KOPT-K1 (cell line): ENCODE measurements around the gene PCCB.
"Not testable (repeated sequence)": the region's sequence is repeated elsewhere in the genome, so short reads cannot be mapped to it uniquely, and the experiment has no call there.

ENCODE experiments used
- H3K27ac ChIP-seq: fragments of 200-600 bp; sonication (generic); 2 replicates; pipeline ENCODE4 v1.5.1; 2016; ENCODE audit warnings: antibody characterized with exemption, mild to moderate bottlenecking, low read depth, low read length; ENCODE audit not compliant: poor library complexity, severe bottlenecking
- H3K36me3 ChIP-seq: fragments of 200-600 bp; sonication (generic); 2 replicates; pipeline ENCODE4 v1.5.1; 2017; ENCODE audit warnings: antibody characterized with exemption, mild to moderate bottlenecking, low read length, moderate library complexity; ENCODE audit not compliant: insufficient read depth
- H3K9me3 ChIP-seq: fragments of 200-600 bp; sonication (generic); 2 replicates; pipeline ENCODE4 v1.5.1; 2017; ENCODE audit warnings: antibody characterized with exemption, low read length, mild to moderate bottlenecking; ENCODE audit not compliant: insufficient read depth, poor library complexity, severe bottlenecking

The PCCB gene

GRCh38 chr3:136250059-136250902, at the start of gene PCCB:
Gene PCCB (plus strand): TSS chr3:136250340. CDS start chr3:136250376, 36 bp downstream.
- peak within 1 kb of the TSS; percentile 72 for H3K27ac ChIP-seq
- no peaks in the 10 kb centered on the region for H3K9me3 ChIP-seq
- peaks cover 5% of the 10 kb centered on the region; the same call in 1 of the 2 replicates for H3K36me3 ChIP-seq

- H3K36me3 ChIP-seq: no peaks in the 10 kb centered on the region
- no peaks in the 10 kb centered on the region for H3K9me3 ChIP-seq
- H3K27ac ChIP-seq: no peak overlapping the region
Observed at GRCh38 chr3:136207489-136208115, 42.5 kb upstream of the PCCB start.

DNA sequence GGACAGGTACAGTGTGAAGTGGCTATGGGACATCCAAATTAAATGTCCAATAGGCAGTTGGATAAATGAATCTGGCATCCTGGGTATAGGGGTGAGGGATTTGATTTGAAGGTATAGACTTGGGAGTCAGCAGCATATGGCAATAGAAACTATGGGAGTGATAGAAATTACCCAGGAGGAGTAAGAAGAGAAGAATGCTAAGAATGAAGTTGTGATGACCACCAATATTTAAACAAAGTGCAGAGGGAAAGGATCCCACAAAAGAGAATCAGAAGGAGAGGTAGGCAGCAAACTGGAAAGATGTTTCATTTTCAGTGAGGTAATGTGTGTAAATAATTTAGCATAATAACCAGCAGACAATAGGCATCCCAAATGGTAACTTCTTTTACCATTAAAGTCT, 40.2 kb upstream of the PCCB start:
- H3K27ac ChIP-seq: no peak overlapping the region
- H3K36me3 ChIP-seq: no peaks in the 10 kb centered on the region
- H3K9me3 ChIP-seq: no peaks in the 10 kb centered on the region

- no peaks in the 10 kb centered on the region for H3K36me3 ChIP-seq
- no peaks in the 10 kb centered on the region for H3K9me3 ChIP-seq
- no peak overlapping the region for H3K27ac ChIP-seq
Observed at GRCh38 chr3:136211547-136211946, 38.6 kb upstream of the PCCB start.

- not testable (repeated sequence) for H3K27ac ChIP-seq, H3K36me3 ChIP-seq, H3K9me3 ChIP-seq
Observed at GRCh38 chr3:136222746-136223145, 27.4 kb upstream of the PCCB start.

DNA sequence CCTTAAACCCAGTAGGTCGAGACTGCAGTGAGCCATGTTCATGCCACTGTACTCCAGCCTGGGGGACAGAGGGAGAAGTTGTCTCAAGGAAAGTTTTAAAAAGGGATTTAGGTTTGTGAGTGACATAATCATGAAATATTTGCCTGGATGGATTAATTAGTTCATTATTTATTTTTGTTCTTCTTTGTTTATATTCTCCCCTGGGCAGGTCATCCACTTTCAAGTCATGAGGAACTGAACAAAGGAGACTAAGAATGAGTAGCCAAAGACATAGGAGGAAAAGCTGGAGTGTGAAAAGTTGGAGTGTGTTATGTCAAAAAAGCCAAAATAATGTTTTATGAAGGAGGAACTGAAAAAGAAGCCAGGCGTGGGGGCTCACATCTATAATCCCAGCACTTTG, 17.7 kb upstream of the PCCB start:
- Histone ChIP-seq H3K36me3 (no peaks in the 10 kb centered on the region), H3K9me3 (no peaks in the 10 kb centered on the region), H3K27ac (no peak overlapping the region)

GRCh38 chr3:136235545-136235944, 14.6 kb upstream of the PCCB start:
- Histone ChIP-seq H3K27ac (no peak overlapping the region), H3K36me3 (no peaks in the 10 kb centered on the region), H3K9me3 (no peaks in the 10 kb centered on the region)

GRCh38 chr3:136236109-136236508, 14.0 kb upstream of the PCCB start:
- no peak overlapping the region for H3K27ac ChIP-seq
- H3K9me3 ChIP-seq: no peaks in the 10 kb centered on the region
- no peaks in the 10 kb centered on the region for H3K36me3 ChIP-seq

- H3K27ac ChIP-seq: no peak overlapping the region
- H3K36me3 ChIP-seq: no peaks in the 10 kb centered on the region
- H3K9me3 ChIP-seq: no peaks in the 10 kb centered on the region
Observed at GRCh38 chr3:136237103-136237502, 13.0 kb upstream of the PCCB start.

GRCh38 chr3:136237961-136238649, 12.0 kb upstream of the PCCB start:
- Histone ChIP-seq H3K36me3 (no peaks in the 10 kb centered on the region), H3K9me3 (no peaks in the 10 kb centered on the region), H3K27ac (no peak overlapping the region)

- no peak overlapping the region for H3K27ac ChIP-seq
- no peaks in the 10 kb centered on the region for H3K9me3 ChIP-seq
- no peaks in the 10 kb centered on the region for H3K36me3 ChIP-seq
Observed at GRCh38 chr3:136239094-136239493, 11.0 kb upstream of the PCCB start.

DNA sequence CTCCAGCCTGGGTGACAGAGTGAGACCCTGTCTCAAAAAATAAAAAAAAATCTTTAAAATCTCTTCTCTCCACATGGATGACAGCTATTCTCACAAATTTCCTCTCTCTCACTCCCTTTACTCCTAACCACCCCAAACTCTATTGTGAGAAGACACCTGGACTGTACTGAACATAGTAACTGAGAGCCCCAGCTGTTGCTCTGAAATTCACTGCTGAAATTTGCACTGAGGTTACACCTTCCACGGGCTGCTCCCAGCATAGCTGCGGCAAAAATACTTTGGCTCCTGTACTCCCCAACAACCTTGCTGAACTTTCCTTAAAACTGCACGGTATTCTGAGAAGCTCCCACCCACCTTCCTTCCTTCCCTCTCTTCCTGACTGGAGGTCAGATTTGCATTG, 4.4 kb upstream of the PCCB start:
- no peak overlapping the region for H3K27ac ChIP-seq
- no peaks in the 10 kb centered on the region for H3K36me3 ChIP-seq
- no peaks in the 10 kb centered on the region for H3K9me3 ChIP-seq

DNA sequence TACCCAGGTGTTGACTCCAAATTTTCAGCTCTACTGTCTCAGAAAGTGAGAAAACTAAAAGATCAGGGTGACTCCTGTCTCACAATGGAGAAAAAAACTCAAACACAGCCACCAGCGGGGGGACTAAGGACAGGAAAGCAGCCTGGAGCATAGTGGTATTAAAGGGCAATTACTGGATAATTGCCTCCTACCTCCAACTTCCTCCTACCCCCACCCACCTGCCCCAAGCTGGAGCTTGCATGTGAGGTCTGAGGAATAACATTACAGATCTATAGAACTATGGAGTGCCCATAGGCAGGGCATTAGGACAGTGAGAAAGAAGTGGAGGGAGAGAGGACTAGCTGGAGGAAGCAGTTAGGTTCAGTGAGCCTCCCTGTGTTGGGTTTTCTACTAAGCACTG, 2.7 kb upstream of the PCCB start:
- H3K27ac ChIP-seq: no peak overlapping the region
- H3K9me3 ChIP-seq: no peaks in the 10 kb centered on the region
- H3K36me3 ChIP-seq: no peaks in the 10 kb centered on the region

GRCh38 chr3:136247855-136248590, 2.1 kb upstream of the PCCB start:
- no peaks in the 10 kb centered on the region for H3K36me3 ChIP-seq
- no peaks in the 10 kb centered on the region for H3K9me3 ChIP-seq
- H3K27ac ChIP-seq: no peak overlapping the region

DNA sequence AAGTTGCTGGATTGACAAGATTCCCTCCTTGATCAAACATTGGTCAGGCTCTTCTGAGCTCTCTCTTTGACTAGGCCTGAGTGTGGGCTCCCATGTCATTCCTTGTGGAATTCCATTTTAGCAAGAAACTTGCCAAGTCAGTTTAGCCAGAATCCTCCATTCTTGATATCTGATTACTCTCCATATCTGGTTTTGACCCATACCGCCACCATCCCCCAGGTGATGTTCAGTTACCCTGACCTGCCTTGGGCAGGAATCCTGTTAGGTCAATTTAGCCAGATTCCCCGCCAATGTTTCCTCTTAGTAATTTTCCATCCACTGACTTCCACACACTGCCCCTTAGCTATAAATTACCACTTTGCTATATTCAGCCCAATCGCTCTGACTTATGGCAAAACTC, 1.0 kb upstream of the PCCB start:
- H3K36me3 ChIP-seq: no peaks in the 10 kb centered on the region
- no peaks in the 10 kb centered on the region for H3K9me3 ChIP-seq
- no peak overlapping the region for H3K27ac ChIP-seq
